WTC11 (cell line): ENCODE results near the gene MRPS18B. TPM values are rescaled to one million over a fixed set of nuclear protein-coding genes. Genes with fewer than 3 reads are reported as not detected.
A peak's percentile ranks its signal among the peaks of the same experiment; 100 is the strongest.

Experiments
- ATAC-seq: fragments of 200-7000 bp; cut with Tn5 transposase; 2 replicates; pipeline ENCODE4 v1.10.0; 2021; ENCODE audit warnings: mild to moderate bottlenecking, moderate library complexity
- CTCF ChIA-PET: fragments of 300-600 bp; sonication (Branson Sonifier 250); formaldehyde crosslinking; loops from one replicate; lab custom pipeline; 2021; ENCODE audit warnings: antibody characterized with exemption; lab: Charles Lee
- POLR2A ChIA-PET: fragments of 350-600 bp; sonication (Branson Sonifier 250); formaldehyde crosslinking; loops from one replicate; lab custom pipeline; 2021; ENCODE audit warnings: antibody characterized with exemption; lab: Charles Lee
- DNase-seq: peaks from one replicate; pipeline ENCODE4 v3.0.0; 2021; ENCODE audit warnings: low spot score
- H3K27ac Mint-ChIP-seq: 2 replicates; pipeline ENCODE4 v1.8.0; 2021; ENCODE audit warnings: mixed read lengths
- H3K27me3 Mint-ChIP-seq: 2 replicates; pipeline ENCODE4 v1.8.0; 2021; ENCODE audit warnings: low read depth, mild to moderate bottlenecking, moderate library complexity, mixed read lengths
- H3K36me3 Mint-ChIP-seq: 2 replicates; pipeline ENCODE4 v1.8.0; 2021; ENCODE audit warnings: mixed read lengths
- H3K4me1 Mint-ChIP-seq: 2 replicates; pipeline ENCODE4 v1.8.0; 2022; ENCODE audit warnings: mixed read lengths
- H3K4me3 Mint-ChIP-seq: 2 replicates; pipeline ENCODE4 v1.8.0; 2021; ENCODE audit warnings: mild to moderate bottlenecking, moderate library complexity, mixed read lengths
- H3K9me3 Mint-ChIP-seq: 2 replicates; pipeline ENCODE4 v1.8.0; 2021; ENCODE audit warnings: mixed read lengths
- ELF4 ChIP-seq: sonication (generic); formaldehyde crosslinking; IDR thresholded peaks from 2 replicates; pipeline ENCODE4 v1.8.1; 2022; ENCODE audit warnings: low read depth, mild to moderate bottlenecking, moderate library complexity, missing genetic modification reagents
- GRHL2 ChIP-seq: fragments of 250-450 bp; sonication (Bioruptor Pico); IDR thresholded peaks from 2 replicates; pipeline ENCODE4 v1.8.0; 2022; ENCODE audit warnings: mild to moderate bottlenecking, moderate library complexity; ENCODE audit not compliant: insufficient replicate concordance, severe bottlenecking
- GTF2I ChIP-seq: fragments of 250-450 bp; sonication (Bioruptor Pico); conservative IDR thresholded peaks from 2 replicates; pipeline ENCODE4 v1.4.0; 2021; ENCODE audit warnings: mild to moderate bottlenecking
- JAZF1 ChIP-seq: fragments of 250-450 bp; sonication (Bioruptor Pico); IDR thresholded peaks from 2 replicates; pipeline ENCODE4 v1.9.0; 2021; ENCODE audit warnings: moderate library complexity, mild to moderate bottlenecking, inconsistent platforms
- RELA ChIP-seq: sonication (generic); formaldehyde crosslinking; IDR thresholded peaks from 2 replicates; pipeline ENCODE4 v1.8.1; 2022; ENCODE audit warnings: missing genetic modification reagents, mild to moderate bottlenecking, borderline replicate concordance
- total RNA-seq: library from RNA; stranded (reverse); gene quantifications from 3 replicates; pipeline ENCODE4 v1.2.3, GENCODE V29; 2021
- TF ChIP-seq, protein P1 (sequence below): sonication (generic); formaldehyde crosslinking; IDR thresholded peaks from 2 replicates; pipeline ENCODE4 v1.8.0; 2023; ENCODE audit warnings: mild to moderate bottlenecking, missing genetic modification reagents
- TF ChIP-seq, protein P2 (sequence below): sonication (generic); formaldehyde crosslinking; conservative IDR thresholded peaks from 2 replicates; pipeline ENCODE4 v1.8.1; 2023; ENCODE audit warnings: mild to moderate bottlenecking, low read depth, missing genetic modification reagents, moderate library complexity
- TF ChIP-seq, protein P3 (sequence below): sonication (generic); formaldehyde crosslinking; IDR thresholded peaks from 2 replicates; pipeline ENCODE4 v1.8.1; 2022; ENCODE audit warnings: mild to moderate bottlenecking, moderate library complexity, missing genetic modification reagents
- TF ChIP-seq, protein P4 (sequence below): sonication (generic); formaldehyde crosslinking; IDR thresholded peaks from 2 replicates; pipeline ENCODE4 v1.8.0; 2022; ENCODE audit warnings: mild to moderate bottlenecking, missing genetic modification reagents
- TF ChIP-seq, protein P5 (sequence below): sonication (generic); formaldehyde crosslinking; IDR thresholded peaks from 2 replicates; pipeline ENCODE4 v1.8.1; 2023; ENCODE audit warnings: mild to moderate bottlenecking, missing genetic modification reagents
- TF ChIP-seq, protein P6 (sequence below): sonication (generic); formaldehyde crosslinking; IDR thresholded peaks from 2 replicates; pipeline ENCODE4 v1.8.0; 2022; ENCODE audit warnings: mild to moderate bottlenecking, missing genetic modification reagents
- TF ChIP-seq, protein P7 (sequence below): sonication (generic); formaldehyde crosslinking; IDR thresholded peaks from 2 replicates; pipeline ENCODE4 v1.8.0; 2022; ENCODE audit warnings: mild to moderate bottlenecking, missing genetic modification reagents

Gene MRPS18B
- total RNA-seq, 1 experiment from 2014 or later: 67.8 TPM

DNA sequence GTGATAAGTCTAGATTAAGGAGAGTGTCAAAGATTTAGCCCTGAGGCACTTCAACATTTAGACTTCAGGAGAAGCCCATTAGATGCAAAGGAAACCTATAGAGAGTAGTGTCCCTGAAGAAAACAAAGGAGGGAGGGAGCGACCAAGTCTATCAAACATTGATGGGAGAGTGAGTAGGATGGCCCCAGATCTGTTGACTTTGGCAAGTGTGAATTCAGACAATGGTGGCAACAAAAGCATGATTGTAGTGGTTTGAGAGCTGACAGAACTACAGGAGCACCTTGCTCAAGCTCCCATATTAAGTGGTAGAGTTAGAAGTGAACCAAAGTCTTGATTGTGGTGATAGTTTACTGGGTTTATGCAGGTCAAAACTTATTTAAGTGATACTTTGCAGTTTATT, 47.4 kb upstream of the MRPS18B start:
- TF ChIP-seq GTF2I: no peak
- no peak for TF ChIP-seq ELF4 (CRISPR knock-in tag)
- no peak for TF ChIP-seq RELA
- TF ChIP-seq, protein P1, sequence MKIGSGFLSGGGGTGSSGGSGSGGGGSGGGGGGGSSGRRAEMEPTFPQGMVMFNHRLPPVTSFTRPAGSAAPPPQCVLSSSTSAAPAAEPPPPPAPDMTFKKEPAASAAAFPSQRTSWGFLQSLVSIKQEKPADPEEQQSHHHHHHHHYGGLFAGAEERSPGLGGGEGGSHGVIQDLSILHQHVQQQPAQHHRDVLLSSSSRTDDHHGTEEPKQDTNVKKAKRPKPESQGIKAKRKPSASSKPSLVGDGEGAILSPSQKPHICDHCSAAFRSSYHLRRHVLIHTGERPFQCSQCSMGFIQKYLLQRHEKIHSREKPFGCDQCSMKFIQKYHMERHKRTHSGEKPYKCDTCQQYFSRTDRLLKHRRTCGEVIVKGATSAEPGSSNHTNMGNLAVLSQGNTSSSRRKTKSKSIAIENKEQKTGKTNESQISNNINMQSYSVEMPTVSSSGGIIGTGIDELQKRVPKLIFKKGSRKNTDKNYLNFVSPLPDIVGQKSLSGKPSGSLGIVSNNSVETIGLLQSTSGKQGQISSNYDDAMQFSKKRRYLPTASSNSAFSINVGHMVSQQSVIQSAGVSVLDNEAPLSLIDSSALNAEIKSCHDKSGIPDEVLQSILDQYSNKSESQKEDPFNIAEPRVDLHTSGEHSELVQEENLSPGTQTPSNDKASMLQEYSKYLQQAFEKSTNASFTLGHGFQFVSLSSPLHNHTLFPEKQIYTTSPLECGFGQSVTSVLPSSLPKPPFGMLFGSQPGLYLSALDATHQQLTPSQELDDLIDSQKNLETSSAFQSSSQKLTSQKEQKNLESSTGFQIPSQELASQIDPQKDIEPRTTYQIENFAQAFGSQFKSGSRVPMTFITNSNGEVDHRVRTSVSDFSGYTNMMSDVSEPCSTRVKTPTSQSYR (CRISPR knock-in tag): no peak
- no peak for TF ChIP-seq JAZF1 (CRISPR knock-in tag)
- TF ChIP-seq, protein P2, sequence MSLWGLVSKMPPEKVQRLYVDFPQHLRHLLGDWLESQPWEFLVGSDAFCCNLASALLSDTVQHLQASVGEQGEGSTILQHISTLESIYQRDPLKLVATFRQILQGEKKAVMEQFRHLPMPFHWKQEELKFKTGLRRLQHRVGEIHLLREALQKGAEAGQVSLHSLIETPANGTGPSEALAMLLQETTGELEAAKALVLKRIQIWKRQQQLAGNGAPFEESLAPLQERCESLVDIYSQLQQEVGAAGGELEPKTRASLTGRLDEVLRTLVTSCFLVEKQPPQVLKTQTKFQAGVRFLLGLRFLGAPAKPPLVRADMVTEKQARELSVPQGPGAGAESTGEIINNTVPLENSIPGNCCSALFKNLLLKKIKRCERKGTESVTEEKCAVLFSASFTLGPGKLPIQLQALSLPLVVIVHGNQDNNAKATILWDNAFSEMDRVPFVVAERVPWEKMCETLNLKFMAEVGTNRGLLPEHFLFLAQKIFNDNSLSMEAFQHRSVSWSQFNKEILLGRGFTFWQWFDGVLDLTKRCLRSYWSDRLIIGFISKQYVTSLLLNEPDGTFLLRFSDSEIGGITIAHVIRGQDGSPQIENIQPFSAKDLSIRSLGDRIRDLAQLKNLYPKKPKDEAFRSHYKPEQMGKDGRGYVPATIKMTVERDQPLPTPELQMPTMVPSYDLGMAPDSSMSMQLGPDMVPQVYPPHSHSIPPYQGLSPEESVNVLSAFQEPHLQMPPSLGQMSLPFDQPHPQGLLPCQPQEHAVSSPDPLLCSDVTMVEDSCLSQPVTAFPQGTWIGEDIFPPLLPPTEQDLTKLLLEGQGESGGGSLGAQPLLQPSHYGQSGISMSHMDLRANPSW (CRISPR knock-in tag): no peak
- TF ChIP-seq, protein P3, sequence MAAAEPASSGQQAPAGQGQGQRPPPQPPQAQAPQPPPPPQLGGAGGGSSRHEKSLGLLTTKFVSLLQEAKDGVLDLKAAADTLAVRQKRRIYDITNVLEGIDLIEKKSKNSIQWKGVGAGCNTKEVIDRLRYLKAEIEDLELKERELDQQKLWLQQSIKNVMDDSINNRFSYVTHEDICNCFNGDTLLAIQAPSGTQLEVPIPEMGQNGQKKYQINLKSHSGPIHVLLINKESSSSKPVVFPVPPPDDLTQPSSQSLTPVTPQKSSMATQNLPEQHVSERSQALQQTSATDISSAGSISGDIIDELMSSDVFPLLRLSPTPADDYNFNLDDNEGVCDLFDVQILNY: no peak
- TF ChIP-seq, protein P4, sequence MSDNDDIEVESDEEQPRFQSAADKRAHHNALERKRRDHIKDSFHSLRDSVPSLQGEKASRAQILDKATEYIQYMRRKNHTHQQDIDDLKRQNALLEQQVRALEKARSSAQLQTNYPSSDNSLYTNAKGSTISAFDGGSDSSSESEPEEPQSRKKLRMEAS (CRISPR knock-in tag): no peak
- TF ChIP-seq, all 79 proteins: peak for 0
- ATAC-seq (no peak), DNase-seq (no peak)
- ChIA-PET CTCF (interaction anchor here (0.9 to 1.6 kb wide), 8 partner anchors 15 to 123 kb away, joined by 3 to 12 read pairs (median 6); partner anchors contain the start of gene DHX16), POLR2A (no interaction called here)
- Mint-ChIP-seq H3K4me1 (peaks cover 33% of the 10 kb centered on the region), H3K27me3 (peaks cover 10% of the 10 kb centered on the region), H3K36me3 (peaks cover 2% of the 10 kb centered on the region; the same call in 1 of the 2 replicates), H3K27ac (no peak overlapping the region), H3K4me3 (peak overlapping the region; percentile 99), H3K9me3 (no peaks in the 10 kb centered on the region)

DNA sequence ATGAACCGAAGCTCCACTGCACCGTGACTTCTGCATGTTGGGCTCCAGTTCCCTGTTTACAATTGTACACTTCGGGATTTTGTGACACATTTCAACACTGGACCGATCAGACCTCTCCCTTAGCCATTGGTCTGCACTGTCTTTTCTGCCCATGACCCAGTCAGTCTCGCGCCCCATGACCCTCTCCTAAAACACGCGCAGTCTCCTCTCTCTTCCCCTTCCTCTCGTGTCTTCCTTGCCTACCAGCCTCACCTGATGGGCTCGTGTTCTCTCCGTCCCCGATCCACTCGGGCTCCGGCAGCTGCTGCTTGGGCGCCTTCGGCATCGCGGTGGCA, 46.9 kb upstream of the MRPS18B start:
- ATAC-seq (no peak), DNase-seq (peak; percentile 14)
- ChIA-PET POLR2A (interaction anchor here (0.9 to 1.1 kb wide), 4 partner anchors 14 to 89 kb away, joined by 3 to 6 read pairs (median 4); partner anchors contain the start of genes GNL1 and PRR3), CTCF (interaction anchor here (0.9 to 1.6 kb wide), 14 partner anchors 15 to 160 kb away, joined by 3 to 12 read pairs (median 4); partner anchors contain the start of gene DHX16)
- H3K9me3 Mint-ChIP-seq: no peaks in the 10 kb centered on the region
- H3K27me3 Mint-ChIP-seq: peaks cover 10% of the 10 kb centered on the region
- peaks cover 33% of the 10 kb centered on the region for H3K4me1 Mint-ChIP-seq
- peak overlapping the region; percentile 99 for H3K4me3 Mint-ChIP-seq
- TF ChIP-seq, protein P1 (CRISPR knock-in tag): no peak
- TF ChIP-seq, protein P5, sequence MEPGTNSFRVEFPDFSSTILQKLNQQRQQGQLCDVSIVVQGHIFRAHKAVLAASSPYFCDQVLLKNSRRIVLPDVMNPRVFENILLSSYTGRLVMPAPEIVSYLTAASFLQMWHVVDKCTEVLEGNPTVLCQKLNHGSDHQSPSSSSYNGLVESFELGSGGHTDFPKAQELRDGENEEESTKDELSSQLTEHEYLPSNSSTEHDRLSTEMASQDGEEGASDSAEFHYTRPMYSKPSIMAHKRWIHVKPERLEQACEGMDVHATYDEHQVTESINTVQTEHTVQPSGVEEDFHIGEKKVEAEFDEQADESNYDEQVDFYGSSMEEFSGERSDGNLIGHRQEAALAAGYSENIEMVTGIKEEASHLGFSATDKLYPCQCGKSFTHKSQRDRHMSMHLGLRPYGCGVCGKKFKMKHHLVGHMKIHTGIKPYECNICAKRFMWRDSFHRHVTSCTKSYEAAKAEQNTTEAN (CRISPR knock-in tag): no peak
- TF ChIP-seq, protein P6, sequence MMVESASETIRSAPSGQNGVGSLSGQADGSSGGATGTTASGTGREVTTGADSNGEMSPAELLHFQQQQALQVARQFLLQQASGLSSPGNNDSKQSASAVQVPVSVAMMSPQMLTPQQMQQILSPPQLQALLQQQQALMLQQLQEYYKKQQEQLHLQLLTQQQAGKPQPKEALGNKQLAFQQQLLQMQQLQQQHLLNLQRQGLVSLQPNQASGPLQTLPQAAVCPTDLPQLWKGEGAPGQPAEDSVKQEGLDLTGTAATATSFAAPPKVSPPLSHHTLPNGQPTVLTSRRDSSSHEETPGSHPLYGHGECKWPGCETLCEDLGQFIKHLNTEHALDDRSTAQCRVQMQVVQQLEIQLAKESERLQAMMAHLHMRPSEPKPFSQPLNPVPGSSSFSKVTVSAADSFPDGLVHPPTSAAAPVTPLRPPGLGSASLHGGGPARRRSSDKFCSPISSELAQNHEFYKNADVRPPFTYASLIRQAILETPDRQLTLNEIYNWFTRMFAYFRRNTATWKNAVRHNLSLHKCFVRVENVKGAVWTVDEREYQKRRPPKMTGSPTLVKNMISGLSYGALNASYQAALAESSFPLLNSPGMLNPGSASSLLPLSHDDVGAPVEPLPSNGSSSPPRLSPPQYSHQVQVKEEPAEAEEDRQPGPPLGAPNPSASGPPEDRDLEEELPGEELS (CRISPR knock-in tag): no peak
- TF ChIP-seq GRHL2 (CRISPR knock-in tag): no peak
- TF ChIP-seq, protein P7, sequence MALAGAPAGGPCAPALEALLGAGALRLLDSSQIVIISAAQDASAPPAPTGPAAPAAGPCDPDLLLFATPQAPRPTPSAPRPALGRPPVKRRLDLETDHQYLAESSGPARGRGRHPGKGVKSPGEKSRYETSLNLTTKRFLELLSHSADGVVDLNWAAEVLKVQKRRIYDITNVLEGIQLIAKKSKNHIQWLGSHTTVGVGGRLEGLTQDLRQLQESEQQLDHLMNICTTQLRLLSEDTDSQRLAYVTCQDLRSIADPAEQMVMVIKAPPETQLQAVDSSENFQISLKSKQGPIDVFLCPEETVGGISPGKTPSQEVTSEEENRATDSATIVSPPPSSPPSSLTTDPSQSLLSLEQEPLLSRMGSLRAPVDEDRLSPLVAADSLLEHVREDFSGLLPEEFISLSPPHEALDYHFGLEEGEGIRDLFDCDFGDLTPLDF: 0 out of 2 replicates have a peak, but pooled peaks have one; percentile 7
- peak overlapping the region; percentile 89 for H3K27ac Mint-ChIP-seq
- H3K36me3 Mint-ChIP-seq: peaks cover 2% of the 10 kb centered on the region; the same call in 1 of the 2 replicates
